ENCODE measurements around the gene CPNE2. TPM values are rescaled to one million over a fixed set of nuclear protein-coding genes. Genes with fewer than 3 reads are reported as not detected.

The CPNE2 gene
- total RNA-seq, 4 donors from 2014 or later = 12.2 to 21.4 (median 17.8) TPM

DNA sequence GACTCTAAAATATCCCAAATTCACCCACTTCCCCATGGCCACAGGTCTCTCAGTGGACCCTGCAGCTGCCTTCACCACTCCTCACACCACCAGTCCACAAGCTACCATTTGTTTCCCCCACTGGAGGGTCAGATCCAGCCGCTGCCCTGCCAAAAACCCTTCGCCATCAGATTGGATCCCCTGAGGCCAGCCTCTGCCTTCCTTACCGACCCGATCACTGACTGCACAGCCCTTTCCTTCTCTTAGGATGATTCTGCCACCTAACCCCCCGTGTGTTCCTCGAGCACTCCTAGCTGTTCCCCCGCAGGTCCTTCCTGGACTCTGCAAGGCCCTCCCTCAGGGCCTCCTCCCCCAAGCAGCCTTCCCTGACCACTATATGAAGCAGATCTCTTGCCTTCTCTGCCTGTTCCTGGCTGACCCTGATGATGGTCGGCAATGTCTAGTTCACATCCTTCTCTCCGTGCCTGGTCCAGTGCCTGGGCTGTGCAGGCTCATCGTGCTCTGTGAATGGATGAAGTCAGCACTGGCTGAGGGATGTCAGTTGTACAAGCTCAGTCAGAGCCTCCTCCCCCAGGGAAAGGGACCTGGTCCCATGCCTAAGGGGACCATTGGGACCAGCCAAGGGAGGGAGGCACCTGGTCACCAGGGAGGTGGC, 46.0 kb downstream of the CPNE2 start:
- no peak overlapping the region for H3K4me3 ChIP-seq
- H3K36me3 ChIP-seq = peaks cover 0 to 21% (median 0%) of the 10 kb centered on the region in 3 donors
- intact Hi-C loops (cut with DNase I) = no loop called here
- H3K9me3 ChIP-seq = no peaks in the 10 kb centered on the region
- WGBS, 2 donors = 75 to 83% methylated on average over 7 to 9 of the region's 10 CpGs
- TF ChIP-seq POLR2A (IDR thresholded peaks at IDR 0.05) = no peak
- TF ChIP-seq, protein P1, sequence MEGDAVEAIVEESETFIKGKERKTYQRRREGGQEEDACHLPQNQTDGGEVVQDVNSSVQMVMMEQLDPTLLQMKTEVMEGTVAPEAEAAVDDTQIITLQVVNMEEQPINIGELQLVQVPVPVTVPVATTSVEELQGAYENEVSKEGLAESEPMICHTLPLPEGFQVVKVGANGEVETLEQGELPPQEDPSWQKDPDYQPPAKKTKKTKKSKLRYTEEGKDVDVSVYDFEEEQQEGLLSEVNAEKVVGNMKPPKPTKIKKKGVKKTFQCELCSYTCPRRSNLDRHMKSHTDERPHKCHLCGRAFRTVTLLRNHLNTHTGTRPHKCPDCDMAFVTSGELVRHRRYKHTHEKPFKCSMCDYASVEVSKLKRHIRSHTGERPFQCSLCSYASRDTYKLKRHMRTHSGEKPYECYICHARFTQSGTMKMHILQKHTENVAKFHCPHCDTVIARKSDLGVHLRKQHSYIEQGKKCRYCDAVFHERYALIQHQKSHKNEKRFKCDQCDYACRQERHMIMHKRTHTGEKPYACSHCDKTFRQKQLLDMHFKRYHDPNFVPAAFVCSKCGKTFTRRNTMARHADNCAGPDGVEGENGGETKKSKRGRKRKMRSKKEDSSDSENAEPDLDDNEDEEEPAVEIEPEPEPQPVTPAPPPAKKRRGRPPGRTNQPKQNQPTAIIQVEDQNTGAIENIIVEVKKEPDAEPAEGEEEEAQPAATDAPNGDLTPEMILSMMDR (IDR thresholded peaks at IDR 0.05) = no peak
- peaks cover 4 to 58% (median 25%) of the 10 kb centered on the region in 3 donors for H3K4me1 ChIP-seq
- no peaks in the 10 kb centered on the region for H3K27me3 ChIP-seq
- no peak for DNase-seq
- H3K27ac ChIP-seq = no peak overlapping the region

DNA sequence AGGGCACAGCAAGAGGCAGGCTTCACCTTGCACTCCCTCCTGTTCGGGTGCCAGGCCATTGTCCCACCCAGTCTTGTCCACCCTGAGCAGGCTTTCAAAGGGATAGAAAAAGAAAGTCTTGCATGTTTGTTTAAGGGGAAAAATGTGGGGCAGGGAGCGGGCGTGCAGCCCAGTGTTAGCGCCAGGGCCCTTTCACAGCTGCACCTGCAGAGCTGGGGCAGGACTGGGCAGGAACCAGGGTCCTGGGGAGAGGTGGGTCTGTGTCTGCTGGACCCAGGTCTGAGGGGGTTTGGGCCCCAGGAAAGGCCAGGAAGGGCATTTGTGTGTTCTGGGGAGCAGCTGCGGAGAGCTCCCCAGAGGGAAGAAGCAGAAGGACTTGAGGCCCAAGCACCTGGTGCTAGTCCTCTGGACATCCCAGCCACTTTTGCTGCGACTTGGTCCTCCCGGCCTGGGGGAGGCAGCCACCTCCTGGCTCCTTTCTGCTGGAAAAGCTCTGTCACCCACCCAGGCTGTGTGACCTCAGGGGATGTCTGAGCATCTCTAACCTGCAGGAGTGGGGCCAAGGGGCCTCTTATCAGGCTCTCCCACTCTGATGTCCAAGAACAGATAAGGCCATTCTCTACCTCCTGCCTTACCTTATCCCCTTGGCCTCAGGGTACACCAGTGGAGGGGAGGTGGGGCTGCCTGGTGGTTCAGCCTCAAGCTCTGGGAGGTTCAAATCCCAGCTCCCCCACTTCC, 48.7 kb downstream of the CPNE2 start:
- TF ChIP-seq, protein P1 (IDR thresholded peaks at IDR 0.05) = no peak
- TF ChIP-seq POLR2A (IDR thresholded peaks at IDR 0.05) = no peak
- H3K27ac ChIP-seq = no peak overlapping the region
- DNase-seq = no peak
- H3K27me3 ChIP-seq = no peaks in the 10 kb centered on the region
- H3K4me3 ChIP-seq = no peak overlapping the region
- H3K9me3 ChIP-seq = no peaks in the 10 kb centered on the region
- intact Hi-C loops (cut with DNase I) = no loop called here
- H3K36me3 ChIP-seq = peaks cover 0 to 19% (median 0%) of the 10 kb centered on the region in 3 donors
- peaks cover 4 to 68% (median 25%) of the 10 kb centered on the region in 3 donors for H3K4me1 ChIP-seq
- WGBS, 2 donors = 54 to 67% methylated on average over 6 of the region's 7 CpGs

DNA sequence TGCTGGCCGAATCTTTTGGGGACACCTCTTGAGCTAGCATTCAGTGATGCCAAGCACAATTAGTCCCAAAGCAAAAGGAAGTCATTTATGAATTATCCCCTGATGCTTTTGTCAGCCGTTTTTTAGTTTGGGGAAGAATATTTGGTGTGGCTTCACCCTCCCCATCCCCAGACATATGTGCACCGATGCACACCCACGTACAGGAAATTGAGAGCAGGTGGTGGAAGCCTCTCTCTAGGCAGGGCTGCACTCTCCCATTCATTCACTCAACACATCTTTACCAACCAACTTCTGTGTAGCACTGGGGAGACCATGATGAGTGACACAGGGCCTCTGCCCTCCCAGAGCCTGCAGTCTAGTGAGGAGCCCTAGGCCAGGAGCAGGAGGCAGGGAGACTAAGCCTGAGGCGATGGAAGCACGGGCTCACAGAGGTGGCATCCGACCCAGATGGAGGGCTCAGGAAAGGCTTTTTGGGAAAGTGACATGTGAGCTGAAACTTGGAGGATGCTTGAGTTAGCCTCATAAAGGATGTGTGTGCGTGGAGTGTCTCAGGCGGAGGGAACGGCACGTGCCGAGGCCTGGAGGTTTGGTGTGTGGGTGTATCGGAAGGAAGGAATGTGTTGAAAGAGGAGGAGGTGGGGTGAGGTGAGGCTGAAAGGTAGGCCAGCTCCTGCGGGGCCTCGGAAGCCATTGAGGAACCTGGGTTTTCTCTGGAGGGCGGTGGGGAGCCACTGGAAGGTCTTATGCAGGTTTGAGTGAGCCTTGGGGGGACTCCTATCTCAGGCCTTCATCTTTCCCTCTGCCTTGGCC, 49.6 kb downstream of the CPNE2 start:
- Histone ChIP-seq H3K9me3 (no peaks in the 10 kb centered on the region), H3K27ac (no peak overlapping the region), H3K4me1 (peaks cover 7 to 77% (median 27%) of the 10 kb centered on the region in 3 donors), H3K4me3 (no peak overlapping the region), H3K36me3 (peaks cover 0 to 12% (median 0%) of the 10 kb centered on the region in 3 donors), H3K27me3 (no peaks in the 10 kb centered on the region)
- intact Hi-C loops (cut with DNase I) = no loop called here
- no peak for DNase-seq
- WGBS, 2 donors = 67 to 72% methylated on average over 15 to 16 of the region's 16 CpGs
- TF ChIP-seq, protein P1 (IDR thresholded peaks at IDR 0.05) = no peak
- TF ChIP-seq POLR2A (IDR thresholded peaks at IDR 0.05) = no peak

DNA sequence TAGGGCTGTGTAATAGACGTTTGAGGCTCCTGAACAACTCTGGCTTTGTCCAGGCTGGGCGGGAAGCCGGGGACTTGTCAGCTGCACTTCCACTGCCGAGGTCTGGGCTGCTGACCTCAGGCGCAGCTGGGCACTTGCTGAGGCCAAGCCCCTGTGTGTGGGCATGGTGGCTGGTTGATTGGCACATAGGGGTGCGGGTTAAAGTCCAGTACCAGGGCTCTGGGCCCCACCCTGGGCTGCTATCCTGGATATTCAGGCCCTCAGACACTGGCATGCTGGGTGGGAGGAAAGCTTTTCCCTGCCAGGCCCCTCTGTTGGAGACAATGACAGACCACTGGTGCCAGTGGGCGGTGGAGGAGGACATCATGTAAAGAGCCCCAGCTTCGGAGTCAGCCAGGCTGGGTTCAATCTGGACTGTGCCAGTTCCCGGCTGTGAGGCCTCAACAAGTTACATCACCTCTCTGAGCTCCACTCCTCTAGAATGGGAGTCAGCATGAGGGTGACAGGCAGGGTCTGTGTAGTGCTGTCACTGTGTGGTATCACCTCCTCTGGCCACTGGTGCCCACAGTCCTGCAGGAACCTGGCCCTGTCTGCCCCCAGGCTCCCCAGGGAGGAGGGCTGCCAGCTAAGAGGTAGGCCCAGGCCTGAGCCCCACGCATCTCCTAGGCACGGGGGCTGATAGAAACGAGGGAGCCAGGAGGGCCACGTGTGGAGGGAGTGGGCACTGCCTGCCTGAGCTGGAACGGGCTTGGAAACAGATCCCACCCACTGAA, 51.0 kb downstream of the CPNE2 start:
- intact Hi-C loops (cut with DNase I) = no loop called here

More for the DNA sequence above, 51.0 kb downstream of the CPNE2 start:
- H3K4me1 ChIP-seq = peaks cover 20 to 86% (median 40%) of the 10 kb centered on the region in 3 donors
- no peaks in the 10 kb centered on the region for H3K27me3 ChIP-seq
- no peak overlapping the region for H3K27ac ChIP-seq
- H3K4me3 ChIP-seq = no peak overlapping the region
- no peak for DNase-seq
- H3K9me3 ChIP-seq = no peaks in the 10 kb centered on the region
- H3K36me3 ChIP-seq = no peaks in the 10 kb centered on the region
- WGBS, 2 donors = 67 to 100% methylated on average over 2 to 6 of the region's 14 CpGs
- TF ChIP-seq, protein P1 (IDR thresholded peaks at IDR 0.05) = no peak
- TF ChIP-seq POLR2A (IDR thresholded peaks at IDR 0.05) = no peak
